GM19468 (cell line): ENCODE results near the gene ZNF212.

Experiments
- ATAC-seq: cut with Tn5 transposase; IDR thresholded peaks from one replicate; pipeline ENCODE4 v1.9.1; 2021; ENCODE audit warnings: mild to moderate bottlenecking, moderate library complexity, moderate number of reproducible peaks; ENCODE audit not compliant: unreplicated experiment; ENCODE audit errors: extremely low read depth

Gene ZNF212

DNA sequence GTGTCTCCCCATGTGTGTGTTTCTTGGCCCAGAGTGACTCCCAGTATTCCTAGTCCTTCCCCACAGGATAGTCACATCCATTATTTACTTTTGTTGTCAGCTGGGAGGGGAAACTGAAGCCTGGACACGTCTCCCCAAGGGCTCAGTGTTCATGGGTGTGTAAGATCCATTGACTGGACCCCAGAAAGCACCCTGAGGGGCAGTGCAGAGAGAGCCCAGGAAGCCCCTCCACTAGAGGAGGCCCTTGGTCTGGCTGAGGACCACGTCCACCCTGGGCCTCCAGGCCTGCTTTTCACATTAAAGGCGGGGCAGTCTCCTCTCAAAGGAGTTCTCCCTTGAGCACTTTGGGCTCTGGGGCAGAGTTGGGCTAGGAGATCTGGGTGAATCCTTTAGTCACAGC is 43.9 kb downstream of the ZNF212 start:
- ATAC-seq, result no peak

DNA sequence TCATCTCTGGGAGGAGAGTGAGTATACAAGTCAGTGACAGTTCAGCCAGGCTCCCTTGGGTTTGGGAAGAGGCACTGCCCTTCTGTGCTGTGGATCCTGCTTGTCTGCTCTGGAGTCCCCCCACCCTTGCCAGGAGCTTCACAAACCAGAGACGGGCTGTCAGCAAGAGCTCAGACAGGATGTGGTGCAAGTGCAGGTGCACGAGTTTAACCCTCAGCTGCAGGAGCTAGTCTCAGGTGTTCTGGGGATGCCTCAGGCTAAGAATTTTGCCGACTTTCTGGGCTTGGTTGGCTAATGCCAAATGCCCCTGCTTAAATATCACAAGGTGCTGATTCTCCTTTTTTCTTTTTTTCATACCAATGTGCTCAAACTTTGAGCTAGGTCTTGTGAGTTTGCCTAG is 44.9 kb downstream of the ZNF212 start:
- ATAC-seq, result no peak

DNA sequence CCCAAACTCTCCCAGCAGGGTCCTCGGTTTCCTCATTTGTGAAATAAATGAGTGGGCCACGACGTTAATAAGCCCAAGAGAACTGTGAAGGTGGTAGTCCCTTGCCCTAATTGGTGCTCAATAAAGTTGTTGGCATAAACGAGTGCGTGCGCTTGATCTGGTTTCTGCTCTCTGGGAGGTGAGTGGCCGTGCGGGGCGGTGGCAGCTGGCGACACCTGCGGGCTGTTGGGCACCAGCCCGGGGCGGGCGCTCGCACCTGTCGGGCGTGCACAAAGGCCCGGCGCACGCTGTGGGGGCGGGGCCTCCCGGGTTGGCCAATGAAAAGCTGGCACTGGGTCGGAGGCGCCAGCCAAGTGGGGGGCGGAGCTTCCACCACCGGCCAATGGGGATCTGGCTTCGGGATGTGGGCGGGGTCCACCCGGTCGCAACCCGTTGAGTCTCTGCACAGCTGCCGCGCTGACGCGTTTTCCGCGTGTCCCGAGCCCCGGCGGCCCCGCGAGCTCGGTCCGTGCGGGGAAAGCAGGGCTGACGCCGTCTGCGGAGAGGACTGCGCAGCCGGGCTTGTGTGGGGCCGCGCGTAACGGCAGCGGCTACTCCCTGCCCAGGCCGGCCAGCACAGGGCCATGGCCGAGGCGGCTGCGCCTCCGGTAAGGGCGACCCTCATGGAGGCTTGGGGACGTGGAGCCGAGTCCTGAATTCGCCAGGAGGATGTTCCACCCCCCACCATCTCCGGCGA is 45.6 kb downstream of the ZNF212 start:
- ATAC-seq, result peak; percentile 92

DNA sequence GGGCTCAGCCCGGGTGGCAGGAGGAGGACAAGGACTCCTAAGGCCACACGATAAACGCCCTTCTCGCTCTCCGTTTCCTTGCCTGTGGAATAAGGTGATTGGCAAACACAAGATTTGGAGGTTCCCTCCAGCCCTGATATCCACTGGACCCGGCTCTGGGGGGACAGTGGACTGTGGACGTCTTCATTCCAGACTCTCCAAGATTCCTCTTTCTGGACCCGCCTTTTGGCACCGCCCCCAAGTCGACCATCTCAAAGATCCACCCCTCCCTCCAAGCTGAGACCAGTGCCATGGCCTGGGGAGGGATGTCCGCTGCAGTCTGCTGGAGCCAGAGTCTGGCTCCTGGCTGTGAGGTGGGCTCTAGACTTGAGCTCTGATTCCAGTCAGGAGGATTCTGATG is 46.2 kb downstream of the ZNF212 start:
- no peak for ATAC-seq

DNA sequence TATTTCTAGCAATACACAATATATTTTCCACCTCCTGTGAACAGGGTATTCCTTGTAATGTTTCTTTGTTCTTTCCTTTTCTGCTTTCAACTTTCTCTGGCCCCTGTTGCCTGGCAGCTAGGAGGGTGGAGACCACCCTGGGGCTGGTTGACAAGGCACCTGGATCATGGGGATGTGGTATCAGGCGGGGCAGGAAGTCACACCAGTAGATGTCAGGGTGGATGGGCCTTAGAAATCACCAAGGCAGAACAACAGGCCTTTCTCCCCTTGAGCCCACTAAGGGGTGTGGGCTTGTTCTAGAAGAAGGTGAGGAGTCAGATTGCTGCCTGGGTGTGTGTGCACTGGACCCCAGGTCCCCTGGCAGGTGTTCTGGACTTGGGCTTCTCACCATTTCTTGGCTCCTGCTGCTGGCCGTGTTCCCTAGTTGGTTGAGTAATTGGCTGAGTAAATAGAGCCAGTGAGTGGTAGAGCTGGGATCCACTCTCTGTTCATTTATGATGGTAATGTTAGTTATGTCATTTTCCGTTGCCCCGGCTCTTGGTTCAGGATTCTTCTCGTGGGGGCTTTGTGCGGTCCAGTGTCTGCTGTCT is 47.5 kb downstream of the ZNF212 start:
- ATAC-seq, result no peak

DNA sequence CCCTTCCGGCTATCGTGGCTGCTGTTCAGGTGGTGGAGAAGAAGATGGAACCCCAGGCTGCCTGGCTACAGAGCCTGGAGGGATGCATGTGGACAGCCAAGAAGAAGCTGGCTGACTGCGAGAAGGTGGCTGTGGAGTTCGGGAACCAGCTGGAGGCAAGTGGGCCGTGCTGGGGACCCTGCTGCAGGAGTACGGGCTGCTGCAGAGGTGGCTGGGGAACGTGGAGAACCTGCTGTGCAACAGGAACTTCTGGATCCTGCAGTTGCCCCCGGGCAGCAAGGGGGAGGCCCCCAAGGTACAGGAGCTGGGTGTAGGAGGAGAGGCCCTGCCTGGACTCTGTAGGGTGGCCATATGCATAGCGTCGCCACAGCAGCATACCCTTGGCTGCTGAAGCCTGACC is 48.2 kb downstream of the ZNF212 start:
- no peak for ATAC-seq

DNA sequence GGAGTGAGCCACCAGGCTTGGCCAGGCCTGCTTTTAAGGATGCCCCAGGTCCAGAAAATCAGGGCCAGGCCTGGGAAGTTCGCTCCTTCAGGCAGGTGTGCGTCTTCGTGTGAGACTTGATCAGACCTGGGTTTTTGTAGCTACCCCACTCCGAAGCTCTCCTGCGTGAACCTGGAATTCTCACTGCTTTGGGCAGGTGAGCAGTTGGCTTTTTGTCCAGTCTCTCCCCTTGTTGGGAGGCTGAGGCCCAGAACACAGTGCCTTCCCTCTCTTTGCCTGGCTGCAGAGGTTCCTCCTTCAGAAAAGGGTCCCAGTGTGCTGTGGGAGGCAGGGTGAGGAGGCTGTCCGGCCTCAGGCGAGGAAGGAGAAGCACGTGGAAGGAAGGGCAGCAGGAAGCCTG is 49.8 kb downstream of the ZNF212 start:
- ATAC-seq, result no peak

DNA sequence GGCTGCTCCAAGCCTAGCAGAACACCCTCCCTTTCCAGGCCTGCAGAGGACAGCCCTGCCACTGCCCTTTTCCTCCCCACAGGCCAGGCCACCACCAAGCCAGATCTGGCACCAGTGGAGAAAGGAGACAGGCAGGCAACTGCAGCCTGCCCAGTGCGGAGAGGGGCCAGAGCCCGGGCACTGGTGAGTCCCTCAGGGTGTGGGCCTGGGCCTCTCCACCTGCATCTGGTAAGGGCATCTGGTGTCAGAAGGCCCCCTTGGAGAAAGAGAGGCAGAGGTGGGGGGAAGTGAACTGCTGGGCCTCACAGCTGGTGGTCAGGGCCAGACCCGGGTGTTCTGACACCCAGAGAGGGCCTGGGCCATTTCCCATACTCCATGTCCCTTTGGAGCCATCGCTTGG is 50.4 kb downstream of the ZNF212 start:
- ATAC-seq, result no peak

DNA sequence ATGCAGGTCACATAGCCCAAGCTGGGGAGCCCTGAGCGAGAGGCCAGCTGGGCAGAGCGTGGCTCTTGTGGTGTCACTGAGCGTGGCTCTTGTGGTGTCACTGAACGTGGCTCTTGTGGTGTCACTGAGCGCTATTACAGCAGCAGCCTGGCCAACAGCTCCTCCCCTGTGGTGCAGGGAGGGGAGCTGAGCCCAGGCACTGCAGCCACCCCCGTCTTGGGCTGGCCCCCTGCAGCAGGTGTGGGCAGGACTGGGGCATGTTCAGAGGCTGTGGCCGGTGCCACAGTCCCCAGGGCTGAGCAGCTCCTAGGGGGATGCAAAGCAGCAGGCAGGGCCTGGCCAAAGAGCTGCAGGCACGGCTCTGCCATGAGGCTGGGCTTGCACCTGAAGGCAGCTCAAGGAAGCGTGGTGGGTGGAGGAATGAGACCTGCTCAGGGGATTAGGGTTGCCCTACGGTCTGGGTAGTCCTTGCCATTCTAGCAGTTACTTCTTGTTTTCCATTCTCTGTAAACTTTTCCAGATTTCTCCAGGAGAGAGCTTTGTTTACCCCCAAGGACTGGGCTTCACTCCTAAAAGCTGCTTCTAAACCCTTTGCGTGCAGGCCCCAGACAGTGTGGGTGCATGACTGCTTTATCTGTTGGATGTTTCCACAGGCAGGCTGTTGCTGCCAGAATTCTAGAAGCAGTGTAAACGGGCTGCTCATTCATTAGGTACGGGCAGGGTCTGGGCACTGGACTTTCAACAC is 51.8 kb downstream of the ZNF212 start:
- no peak for ATAC-seq

DNA sequence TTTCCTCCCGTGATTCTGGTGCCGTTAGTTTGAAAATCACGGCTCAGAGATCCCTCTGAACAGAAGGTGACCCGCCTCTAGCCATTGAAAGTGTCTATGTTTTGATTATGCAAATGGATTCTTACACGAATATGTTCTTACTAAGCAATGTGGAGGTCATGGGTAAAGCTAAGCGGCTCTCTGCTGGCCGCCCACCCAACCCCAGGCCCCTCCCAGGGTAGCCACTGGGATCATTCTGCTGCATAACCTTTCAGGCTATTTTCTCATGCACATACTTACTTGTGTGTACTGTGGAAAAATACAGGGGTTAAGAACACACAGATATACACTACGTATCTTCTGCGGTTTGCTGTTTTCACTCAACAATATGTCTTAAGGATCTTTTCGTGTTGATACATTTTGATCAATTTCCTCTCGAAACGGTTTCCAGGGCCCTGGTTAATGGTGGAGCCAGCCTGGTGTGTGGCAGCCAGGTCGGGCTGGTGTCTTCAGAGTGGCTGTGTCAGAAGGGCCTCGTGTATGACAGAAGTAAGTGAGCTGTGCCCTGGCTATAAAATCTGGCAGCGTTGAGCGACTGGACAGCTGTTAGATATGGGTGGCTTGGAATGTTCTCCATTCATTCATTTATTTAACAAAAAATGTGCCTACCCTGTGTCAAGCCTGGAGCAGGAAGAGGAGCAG is 52.5 kb downstream of the ZNF212 start:
- ATAC-seq, result no peak

DNA sequence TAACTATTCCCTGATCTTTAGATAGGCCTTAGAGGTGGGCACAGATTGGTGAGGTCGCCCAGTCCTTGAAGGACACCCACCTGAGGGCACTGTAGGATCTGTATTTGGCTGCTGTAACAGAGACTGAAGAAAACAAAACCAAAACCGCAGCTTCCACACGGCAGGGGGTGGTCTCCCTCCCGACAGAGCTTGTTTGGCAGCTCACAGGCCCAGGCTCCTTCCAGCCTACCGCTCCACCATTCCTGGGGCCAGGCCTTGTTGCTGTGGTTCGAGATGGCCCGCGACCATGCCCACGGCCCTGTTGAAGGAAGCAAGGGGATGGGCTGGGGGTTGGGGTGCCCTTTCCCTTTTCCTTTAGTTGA is 53.0 kb downstream of the ZNF212 start:
- ATAC-seq, result no peak

DNA sequence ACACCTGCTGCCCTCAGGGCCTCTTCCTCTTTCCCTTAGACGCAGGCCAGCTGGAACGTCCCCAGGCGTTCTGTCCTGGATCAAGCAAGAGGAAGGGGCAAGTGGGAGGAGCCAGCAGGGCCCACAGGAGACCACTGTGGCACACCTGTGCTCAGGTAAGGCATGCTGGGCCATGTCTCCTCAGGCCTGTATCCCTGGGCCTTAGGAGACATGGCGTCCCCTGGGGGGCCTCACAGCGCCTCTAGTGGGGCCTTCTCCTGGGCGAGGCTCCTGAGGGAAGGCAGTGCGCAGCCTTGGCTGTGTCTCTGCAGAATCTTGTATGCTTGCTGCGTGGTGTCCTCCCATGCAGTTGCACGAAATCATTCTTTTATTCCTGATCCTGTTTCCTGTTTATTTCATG is 53.9 kb downstream of the ZNF212 start:
- ATAC-seq, result no peak

DNA sequence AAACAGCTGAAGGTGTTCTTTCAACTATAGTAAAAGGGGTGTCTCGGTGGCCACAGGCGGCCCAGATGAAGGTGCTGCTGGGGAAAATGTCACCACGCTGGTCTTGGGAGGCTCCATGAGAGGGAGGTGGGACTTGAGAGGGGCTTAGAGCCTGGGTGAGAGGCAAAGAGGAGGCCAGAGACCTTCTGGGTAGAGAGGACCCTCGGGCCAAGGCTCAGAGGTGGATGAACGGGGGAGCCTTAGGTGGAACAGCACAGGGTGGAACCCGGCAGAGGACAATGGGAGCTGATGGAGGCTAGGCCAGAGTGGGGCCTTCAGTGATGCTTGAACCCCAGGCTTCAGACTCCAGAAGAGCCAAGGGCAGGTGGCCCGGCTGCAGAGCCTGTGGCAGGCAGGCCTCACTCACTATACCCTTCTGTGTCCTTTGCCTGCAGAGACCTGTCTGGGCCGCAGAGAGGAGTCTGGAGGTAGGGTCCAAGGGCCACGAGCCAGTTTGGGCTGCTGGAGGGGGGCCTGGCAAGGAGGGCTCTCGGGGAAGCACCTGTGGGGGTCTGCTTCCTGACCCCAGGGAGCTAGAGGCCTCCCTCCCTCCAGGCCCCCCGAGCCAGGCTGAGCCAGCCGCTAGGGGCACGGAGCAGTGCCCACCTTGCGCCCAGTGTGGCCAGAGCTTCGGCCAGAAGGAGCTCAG is 54.6 kb downstream of the ZNF212 start:
- no peak for ATAC-seq

DNA sequence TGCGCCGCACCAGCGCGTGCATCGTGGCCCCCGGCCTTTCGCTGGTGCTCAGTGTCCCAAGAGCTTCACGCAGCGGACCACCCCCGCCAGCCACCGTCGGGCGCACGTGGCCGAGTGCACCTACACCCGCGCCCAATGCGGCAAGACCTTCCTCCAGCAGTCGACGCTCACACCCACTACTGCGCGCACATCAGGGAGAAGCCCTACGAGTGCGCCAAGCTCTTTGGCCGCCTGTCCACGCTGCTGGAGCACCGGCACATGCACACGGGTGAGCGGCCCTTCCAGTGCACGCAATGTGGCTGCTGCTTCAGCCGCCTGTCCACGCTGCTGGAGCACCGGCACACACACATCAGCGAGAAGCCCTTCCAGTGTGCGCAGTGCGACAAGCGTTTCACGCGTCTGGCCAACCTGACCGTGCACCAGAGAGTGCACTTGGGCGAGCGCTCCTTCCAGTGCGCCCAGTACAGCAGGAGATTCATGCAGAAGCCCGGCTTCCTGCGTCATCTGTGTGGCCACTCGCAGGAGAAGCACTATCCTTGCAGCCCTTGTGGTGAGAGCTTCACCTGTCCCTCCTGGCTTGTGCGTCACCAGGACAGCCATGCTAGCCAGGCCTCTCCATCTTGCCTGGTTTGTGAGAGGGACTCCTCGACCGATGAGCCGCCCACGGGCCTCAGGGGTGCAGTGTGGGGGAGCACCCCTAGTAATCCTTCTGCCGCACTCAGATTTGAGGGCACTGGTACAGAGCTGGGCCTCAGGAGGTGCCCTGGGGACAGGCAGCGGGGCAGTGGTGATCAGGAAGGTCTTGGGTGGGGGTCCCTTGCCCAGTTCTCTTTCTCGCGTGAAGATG is 55.4 kb downstream of the ZNF212 start:
- ATAC-seq, result no peak

DNA sequence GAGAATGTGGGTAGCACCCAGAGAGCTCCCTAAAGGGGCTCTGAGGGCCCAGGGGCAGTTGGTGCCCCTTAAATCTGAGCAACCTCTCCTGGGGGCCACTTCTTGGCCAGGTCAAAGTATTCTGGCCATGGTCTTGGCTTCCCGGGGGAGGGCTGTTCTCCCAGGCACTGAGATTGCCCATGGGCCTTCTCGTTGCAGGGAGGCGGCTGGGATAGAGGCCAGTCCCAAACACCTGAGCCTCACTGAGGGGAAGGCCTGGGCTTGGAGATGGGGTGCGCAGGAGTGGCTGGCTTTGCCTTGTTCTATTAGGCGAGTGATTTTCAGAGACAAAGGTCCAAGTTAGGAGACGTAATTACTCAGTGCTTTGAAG is 56.0 kb downstream of the ZNF212 start:
- no peak for ATAC-seq

DNA sequence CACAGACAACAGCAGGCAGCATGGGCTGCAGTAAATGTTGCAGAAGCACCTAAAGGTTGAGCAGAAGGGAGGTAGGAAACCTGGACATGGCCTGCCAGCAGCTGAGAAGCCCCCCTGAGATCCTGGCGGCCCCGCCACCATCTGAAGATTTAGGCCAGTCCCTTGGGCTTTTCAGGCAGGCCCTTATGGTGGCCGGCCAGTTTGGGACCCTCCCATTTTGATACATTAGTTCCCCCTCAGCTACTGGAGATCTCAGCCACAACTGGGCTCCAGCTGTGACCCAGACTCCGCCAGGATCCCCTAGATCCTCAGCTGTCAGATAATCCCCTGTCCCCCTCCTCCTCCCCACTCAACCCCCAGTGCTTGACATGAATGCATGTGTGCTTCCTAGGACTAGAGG is 56.9 kb downstream of the ZNF212 start:
- ATAC-seq, result no peak

DNA sequence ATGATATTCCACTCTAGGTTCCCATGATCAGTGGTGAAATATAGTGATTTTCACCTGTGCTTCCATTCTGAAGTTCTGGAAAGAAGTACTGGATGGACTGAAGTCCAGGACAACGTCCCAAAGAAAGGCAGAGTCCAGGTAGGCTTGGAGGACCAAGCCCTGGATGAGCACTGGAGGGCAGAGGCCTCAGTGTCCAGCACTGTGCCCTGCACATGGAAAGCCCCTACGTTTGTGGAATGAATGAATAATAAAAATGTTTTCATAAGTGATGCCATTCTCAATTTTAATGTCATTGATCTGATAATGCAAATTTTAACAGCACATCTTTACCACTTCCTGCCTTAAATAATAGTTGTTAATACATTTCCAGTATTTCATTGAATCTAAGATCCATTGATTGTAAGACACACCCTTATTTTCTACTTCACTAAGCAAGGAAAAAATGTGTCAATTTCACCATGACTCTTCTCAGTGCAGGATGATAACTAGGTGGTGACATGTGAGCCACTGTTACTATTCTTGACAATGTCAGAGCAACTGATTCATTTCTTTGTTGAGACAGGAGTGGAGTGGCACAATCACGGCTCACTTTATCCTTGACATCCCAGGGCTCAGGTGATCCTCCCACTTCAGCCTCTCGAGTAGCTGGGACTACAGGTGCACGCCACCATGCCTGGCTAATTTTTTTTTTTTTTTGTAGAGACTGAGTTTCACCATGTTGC is 57.7 kb downstream of the ZNF212 start:
- ATAC-seq, result no peak

DNA sequence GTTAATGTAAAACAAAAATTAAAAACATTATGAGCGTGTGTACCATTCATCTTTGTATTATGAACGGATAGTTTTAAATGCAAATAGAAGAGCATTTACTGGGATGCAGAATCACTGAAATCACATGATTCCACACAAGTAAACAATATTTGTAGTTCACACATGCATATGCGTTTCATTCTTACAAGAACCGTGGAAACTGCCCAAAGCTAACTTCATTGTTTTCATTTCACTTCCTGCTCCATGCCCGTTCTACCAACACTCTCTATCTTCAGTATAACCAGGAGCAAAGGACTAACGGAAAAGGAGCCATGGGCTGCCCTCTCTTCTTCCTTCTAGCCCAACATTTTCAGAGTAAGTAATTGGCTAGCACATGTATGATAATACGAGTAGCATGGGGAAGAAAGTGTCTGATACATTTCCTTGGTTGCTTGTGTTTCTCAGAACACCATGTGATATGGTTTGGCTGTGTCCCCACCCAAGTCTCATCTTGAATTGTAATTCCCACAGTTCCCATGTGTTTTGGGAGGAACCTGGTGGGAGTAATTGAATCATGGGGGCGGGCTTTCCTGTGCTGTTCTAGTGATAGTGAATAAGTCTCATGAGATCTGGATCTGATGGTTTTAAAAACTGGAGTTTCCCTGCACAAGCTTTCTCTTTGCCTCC is 61.3 kb downstream of the ZNF212 start:
- ATAC-seq, result no peak

DNA sequence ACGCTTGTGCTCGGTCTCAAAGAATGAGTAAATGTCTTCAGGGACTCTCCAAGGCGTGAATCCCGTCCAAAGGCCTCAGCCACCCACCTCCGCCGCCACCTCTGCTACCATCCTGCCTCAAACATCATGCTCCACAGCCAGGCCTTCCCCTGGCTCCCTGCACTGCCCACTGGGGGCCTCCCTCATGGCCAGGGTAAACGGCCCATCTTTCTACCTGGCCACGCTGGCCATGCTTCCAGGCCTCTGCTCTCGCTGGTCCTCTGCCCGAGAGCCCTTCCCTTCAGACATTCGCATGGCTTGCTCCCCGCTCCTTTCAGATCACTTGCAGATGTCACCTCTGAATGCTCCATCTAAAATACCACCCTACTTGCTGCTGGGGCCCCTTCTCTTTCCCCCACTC is 62.8 kb downstream of the ZNF212 start:
- no peak for ATAC-seq
